ENCODE results near the gene UBASH3B.
"Not testable (repeated sequence)": the region's sequence is repeated elsewhere in the genome, so short reads cannot be mapped to it uniquely, and the experiment has no call there.

Gene UBASH3B

GRCh38 chr11:122813176-122813893 is 157.8 kb downstream of the UBASH3B start:
- DNase-seq (ENCODE audit: low read depth) = no peak

DNA sequence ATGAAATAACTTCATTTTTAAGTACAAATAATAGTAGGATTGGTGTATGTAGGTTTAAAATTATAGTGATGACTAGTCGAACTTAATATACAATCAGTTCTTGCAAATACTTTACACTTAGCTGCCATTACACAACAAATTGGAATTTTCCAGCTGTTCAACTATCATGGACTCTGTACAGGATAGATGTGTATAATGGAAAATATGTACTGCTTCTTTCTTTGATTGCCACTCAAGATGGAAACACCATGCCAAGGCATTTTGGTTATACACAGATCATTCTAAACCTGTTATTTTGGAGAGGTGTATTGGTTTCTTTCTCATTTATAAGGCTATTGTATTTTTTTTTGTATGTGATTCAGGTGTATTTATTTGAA is 158.4 kb downstream of the UBASH3B start:
- DNase-seq (ENCODE audit: low read depth) = no peak

- no peak for DNase-seq (ENCODE audit: low read depth)
Measured at GRCh38 chr11:122814401-122814800, 158.9 kb downstream of the UBASH3B start.

DNA sequence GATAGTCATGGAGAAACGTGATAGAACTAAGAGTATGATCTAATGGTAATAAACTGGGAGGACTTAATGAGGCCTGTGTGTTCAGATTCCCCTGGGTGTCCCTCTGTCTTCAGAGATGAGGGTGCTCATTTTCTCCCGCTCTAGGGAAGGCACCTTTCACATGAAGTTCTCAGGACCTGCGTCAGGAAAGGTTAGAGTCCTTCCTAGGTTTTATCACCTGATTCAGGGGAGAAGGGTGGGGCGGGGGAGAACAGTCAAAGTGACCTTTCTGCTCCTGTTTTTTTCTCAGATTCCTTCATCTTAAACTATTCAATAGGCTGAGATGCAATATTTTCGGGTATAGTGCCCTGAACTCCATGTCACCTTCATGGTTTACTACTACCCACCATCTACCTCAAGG is 160.4 kb downstream of the UBASH3B start:
- no peak for DNase-seq (ENCODE audit: low read depth)

DNA sequence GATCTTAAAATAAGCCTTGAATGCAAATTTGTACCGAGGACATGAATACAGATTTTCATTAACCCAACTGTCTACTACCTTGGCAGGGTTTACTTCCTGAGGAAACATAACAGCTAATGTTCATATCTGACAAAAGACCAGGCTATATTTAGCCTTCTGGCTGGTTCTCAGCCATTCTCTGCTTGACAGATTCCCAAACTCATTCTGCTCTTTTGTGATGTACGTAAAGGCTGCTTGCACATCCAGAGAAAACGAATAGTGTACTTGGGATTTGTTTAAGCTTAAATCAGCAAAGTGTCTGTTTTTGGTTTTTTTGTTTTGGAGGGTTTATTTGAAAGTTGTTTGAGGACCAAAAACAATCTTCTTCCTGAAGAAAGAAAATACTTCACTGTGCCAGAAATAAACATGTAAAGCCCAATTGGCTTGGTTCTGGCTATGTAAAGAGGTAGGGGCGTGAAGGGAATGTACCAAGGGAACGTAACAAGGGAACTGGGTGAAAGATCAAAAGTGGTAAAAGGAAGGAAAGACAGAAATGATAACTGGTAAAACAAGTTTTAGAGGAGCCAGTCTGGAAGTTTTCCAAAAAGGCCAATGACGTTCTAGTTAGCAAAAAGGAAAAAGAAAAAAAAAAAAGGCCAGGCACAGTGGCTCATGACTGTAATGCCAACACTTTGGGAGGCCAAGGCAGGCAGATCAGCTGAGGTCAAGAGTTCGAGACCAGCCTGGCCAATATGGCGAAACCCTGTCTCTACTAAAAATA is 161.4 kb downstream of the UBASH3B start:
- DNase-seq (ENCODE audit: low read depth) = no peak

DNA sequence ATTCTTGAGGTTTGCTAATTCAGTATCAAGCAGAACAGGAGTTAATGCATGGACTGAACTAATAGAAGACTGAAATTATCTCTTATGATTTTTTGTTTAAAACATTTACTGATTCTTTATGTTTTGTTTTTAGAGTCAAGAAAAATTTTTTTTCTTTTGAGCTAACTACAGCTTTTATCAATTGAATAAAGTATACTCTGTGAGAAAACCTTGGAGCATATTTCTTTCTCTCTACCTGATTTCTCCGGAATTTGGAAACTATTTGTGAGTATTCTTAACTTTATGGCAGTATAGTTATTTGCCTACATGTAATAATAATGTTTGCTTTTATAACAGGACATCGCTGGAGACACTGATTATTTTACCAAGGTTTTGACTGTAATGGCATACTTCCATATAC is 164.6 kb downstream of the UBASH3B start:
- no peak for DNase-seq (ENCODE audit: low read depth)

DNA sequence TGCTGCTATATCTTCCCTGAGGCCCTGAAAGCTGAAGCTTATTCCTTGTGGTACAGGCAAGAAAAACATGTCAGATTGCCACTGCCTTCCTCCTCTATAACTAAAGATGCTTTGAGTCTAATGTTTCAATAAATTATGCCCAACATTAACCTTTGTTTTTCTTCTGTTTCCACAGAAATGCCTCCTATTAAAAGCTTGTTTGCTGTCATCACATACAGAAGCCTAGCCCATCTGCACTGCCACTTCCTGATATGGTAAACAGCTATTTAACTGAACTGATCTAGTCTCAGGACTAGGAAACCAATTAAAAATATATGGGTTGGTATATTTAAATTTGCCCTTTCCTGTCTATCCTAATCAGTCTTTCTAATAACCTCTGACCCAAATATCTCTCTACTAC is 165.6 kb downstream of the UBASH3B start:
- DNase-seq (ENCODE audit: low read depth) = no peak

DNA sequence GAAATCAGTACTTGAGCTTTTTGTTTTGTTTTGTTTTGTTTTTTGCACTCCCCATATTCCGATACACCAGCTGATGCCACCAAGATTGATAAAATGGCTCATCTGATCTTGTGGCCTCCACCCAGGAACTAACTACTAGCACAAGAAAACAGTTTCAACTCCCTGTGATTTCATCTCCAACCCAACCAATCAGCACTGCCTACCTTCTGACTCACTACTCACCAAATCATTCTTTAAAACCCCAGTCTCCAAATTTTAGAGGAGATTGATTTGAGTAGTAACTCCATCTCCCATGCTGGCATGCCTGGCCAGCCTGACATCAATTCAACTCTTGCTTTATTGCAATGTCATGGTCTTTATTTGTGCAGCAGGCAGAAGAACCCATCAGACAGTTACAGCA is 166.7 kb downstream of the UBASH3B start:
- DNase-seq (ENCODE audit: low read depth) = no peak

DNA sequence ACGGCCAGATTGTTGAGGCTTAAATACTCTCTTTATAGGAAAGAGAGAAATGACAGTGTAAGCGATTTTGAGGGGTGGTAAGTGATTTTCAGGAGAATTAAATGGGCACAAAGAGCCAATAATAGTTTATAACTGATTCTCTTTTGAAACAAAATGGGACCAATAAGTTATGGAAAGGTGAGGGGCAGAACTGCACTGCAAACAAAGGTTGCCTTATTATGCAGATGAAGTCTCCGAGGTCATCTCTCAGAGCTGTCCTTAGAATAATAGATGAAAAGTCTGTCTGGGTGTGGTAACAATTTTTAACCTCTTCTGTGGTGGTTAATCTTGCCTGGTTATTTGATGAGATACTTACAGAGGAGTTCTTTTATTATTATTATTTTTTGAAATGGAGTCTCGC is 168.0 kb downstream of the UBASH3B start:
- no peak for DNase-seq (ENCODE audit: low read depth)

DNA sequence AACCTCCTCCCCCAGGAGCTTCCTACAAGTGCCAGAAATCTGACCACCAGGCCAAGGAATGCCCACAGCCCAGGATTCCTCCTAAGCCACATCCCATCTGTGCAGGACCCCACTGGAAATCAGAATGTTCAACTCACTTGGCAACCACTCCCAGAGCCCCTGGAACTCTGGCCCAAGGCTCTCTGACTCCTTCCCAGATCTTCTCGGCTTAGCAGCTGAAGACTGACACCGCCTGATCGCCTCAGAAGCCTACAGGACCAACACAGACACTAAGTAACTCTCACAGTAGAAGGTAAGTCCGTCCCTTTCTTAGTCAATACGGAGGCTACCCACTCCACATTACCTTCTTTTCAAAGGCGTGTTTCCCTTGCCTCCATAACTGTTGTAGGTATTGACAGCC is 173.8 kb downstream of the UBASH3B start:
- not testable (repeated sequence) for DNase-seq (ENCODE audit: low read depth)

DNA sequence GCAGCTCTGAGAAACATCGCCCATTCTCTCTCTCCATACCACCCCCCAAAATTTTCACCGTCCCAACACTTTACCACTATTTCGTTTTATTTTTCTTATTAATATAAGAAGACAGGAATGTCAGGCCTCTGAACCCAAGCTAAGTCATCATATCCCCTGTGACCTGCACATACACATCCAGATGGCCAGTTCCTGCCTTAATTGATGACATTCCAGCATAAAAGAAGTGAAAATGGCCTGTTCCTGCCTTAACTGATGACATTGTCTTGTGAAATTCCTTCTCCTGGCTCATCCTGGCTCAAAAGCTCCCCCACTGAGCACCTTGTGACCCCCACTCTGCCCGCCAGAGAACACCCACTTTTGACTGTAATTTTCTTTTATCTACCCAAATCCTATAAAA is 176.8 kb downstream of the UBASH3B start:
- DNase-seq (ENCODE audit: low read depth) = not testable (repeated sequence)

- DNase-seq (ENCODE audit: low read depth) = no peak
Measured at GRCh38 chr11:122832721-122833470, 177.4 kb downstream of the UBASH3B start.

DNA sequence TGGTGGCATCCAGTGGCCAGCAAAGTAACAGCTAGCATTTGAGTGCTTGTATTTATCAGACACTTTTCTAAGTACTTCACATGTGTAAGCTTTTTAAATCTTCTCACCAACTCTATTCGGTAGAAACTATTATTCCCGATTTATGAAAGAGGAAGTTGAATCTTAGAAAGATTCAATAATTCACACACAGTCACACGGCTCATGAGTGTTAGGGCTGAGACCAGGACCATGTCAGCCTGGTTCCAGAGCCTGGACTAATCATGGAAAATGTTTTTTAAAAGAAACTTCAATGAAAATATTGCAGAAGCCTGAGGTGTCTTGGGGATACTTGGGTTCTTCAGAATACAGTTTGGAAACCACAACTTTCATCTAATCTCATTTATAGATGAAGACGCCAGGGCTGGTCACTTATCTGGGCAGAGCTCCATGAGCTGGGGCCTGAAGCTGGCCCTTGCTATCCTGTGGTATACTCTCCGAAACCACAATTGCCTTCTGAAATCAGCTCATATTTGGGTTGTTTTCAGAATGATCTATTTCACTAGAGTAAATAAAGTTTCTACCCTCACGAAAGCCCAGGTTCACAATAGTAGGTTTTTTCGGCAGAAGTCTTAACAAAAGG is 178.4 kb downstream of the UBASH3B start:
- no peak for DNase-seq (ENCODE audit: low read depth)

GRCh38 chr11:122836916-122837315 is 181.4 kb downstream of the UBASH3B start:
- DNase-seq (ENCODE audit: low read depth) = no peak

GRCh38 chr11:122837528-122838346 is 182.2 kb downstream of the UBASH3B start:
- no peak for DNase-seq (ENCODE audit: low read depth)

DNA sequence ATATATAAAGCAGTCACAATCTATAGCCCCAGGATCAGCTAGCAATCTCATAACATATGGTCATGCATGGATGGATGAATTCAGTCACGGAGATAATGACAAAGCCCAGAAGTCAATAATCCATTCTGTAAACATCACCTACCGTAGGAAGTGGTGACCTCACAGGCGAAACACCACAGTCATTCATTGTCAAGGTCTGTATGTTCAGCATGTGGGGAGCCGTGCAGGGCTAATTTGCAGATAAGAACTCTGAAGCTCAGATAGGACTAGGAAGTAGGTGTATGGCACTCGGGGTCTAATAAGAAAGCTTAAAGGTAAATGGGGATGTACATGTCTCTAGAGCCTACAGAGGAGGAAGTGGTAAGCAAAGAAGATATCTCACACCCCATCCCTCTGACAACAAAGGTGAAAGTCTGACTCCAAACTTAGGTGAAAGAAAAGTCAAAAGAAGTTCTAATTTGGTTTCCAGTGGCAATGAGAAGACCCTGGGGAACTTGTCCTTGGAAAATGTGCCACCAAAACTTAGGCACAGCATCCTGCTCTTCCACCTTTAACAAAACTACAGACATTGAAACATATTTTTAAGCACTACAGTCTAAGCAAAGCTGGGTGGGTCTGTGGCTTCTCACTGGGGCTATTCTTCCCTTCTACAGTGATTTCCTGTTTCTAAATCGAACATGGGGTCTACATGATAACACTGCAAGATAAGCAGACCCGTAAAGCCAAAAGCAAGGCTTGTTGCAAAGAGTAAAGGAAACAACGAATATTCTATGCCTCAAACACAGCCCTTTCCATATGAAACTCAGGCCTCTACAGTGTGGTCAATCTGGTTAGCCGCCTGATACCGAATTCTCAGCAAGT is 188.0 kb downstream of the UBASH3B start:
- DNase-seq (ENCODE audit: low read depth) = peak; percentile 3

DNA sequence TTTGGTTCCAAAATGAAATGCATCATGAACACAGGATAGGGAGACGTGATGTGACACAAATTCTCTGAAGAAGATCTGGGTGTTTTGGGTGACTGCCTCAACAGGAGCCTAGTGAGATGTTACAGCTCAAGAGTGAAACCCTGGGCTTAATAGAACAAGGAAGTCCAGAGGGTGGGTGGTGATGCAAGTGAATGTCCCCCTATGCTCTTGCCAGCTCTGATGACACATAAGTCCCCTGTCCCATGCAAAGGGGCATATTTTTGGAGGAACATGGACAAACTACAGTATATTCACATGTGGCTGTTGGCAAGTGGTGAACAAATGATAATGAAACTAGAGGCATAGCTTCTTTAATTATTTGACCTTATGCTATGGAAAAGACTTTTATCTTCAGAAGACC is 191.9 kb downstream of the UBASH3B start:
- no peak for DNase-seq (ENCODE audit: low read depth)

GRCh38 chr11:122848186-122848585 is 192.7 kb downstream of the UBASH3B start:
- DNase-seq (ENCODE audit: low read depth) = no peak

GRCh38 chr11:122850076-122850631 is 194.6 kb downstream of the UBASH3B start:
- DNase-seq (ENCODE audit: low read depth) = peak; percentile 6

- no peak for DNase-seq (ENCODE audit: low read depth)
Measured at GRCh38 chr11:122851366-122851966, 195.9 kb downstream of the UBASH3B start.

Measured in activated T-helper 9 cell treated with anti-CD3 and anti-CD28 coated beads, Interleukin-2, amount 50 U/mL, for 16 hours (primary cell).